WTC11 (cell line): Measurements from ENCODE around the gene ANKRD22. TPM values are rescaled to one million over a fixed set of nuclear protein-coding genes. Genes with fewer than 3 reads are reported as not detected.

ENCODE experiments used
- ATAC-seq: fragments of 200-7000 bp; cut with Tn5 transposase; 2 replicates; pipeline ENCODE4 v1.10.0; 2021; ENCODE audit warnings: mild to moderate bottlenecking, moderate library complexity
- CTCF ChIA-PET: fragments of 300-600 bp; sonication (Branson Sonifier 250); formaldehyde crosslinking; loops from one replicate; lab custom pipeline; 2021; ENCODE audit warnings: antibody characterized with exemption; lab: Charles Lee
- POLR2A ChIA-PET: fragments of 350-600 bp; sonication (Branson Sonifier 250); formaldehyde crosslinking; loops from one replicate; lab custom pipeline; 2021; ENCODE audit warnings: antibody characterized with exemption; lab: Charles Lee
- DNase-seq: peaks from one replicate; pipeline ENCODE4 v3.0.0; 2021; ENCODE audit warnings: low spot score
- H3K27ac Mint-ChIP-seq: 2 replicates; pipeline ENCODE4 v1.8.0; 2021; ENCODE audit warnings: mixed read lengths
- H3K27me3 Mint-ChIP-seq: 2 replicates; pipeline ENCODE4 v1.8.0; 2021; ENCODE audit warnings: low read depth, mild to moderate bottlenecking, moderate library complexity, mixed read lengths
- H3K36me3 Mint-ChIP-seq: 2 replicates; pipeline ENCODE4 v1.8.0; 2021; ENCODE audit warnings: mixed read lengths
- H3K4me1 Mint-ChIP-seq: 2 replicates; pipeline ENCODE4 v1.8.0; 2022; ENCODE audit warnings: mixed read lengths
- H3K4me3 Mint-ChIP-seq: 2 replicates; pipeline ENCODE4 v1.8.0; 2021; ENCODE audit warnings: mild to moderate bottlenecking, moderate library complexity, mixed read lengths
- H3K9me3 Mint-ChIP-seq: 2 replicates; pipeline ENCODE4 v1.8.0; 2021; ENCODE audit warnings: mixed read lengths
- CREM ChIP-seq: sonication (generic); formaldehyde crosslinking; IDR thresholded peaks from 2 replicates; pipeline ENCODE4 v1.8.1; 2022; ENCODE audit warnings: mild to moderate bottlenecking, missing genetic modification reagents, moderate library complexity
- JAZF1 ChIP-seq: fragments of 250-450 bp; sonication (Bioruptor Pico); IDR thresholded peaks from 2 replicates; pipeline ENCODE4 v1.9.0; 2021; ENCODE audit warnings: moderate library complexity, mild to moderate bottlenecking, inconsistent platforms
- RELA ChIP-seq: sonication (generic); formaldehyde crosslinking; IDR thresholded peaks from 2 replicates; pipeline ENCODE4 v1.8.1; 2022; ENCODE audit warnings: missing genetic modification reagents, mild to moderate bottlenecking, borderline replicate concordance
- SP1 ChIP-seq: sonication (generic); formaldehyde crosslinking; conservative IDR thresholded peaks from 2 replicates; pipeline ENCODE4 v1.8.1; 2022; ENCODE audit warnings: missing genetic modification reagents
- STAT6 ChIP-seq: sonication (generic); formaldehyde crosslinking; conservative IDR thresholded peaks from 2 replicates; pipeline ENCODE4 v1.8.1; 2023; ENCODE audit warnings: mild to moderate bottlenecking, low read depth, missing genetic modification reagents, moderate library complexity
- USF1 ChIP-seq: sonication (generic); formaldehyde crosslinking; IDR thresholded peaks from 2 replicates; pipeline ENCODE4 v1.8.0; 2022; ENCODE audit warnings: mild to moderate bottlenecking, missing genetic modification reagents
- USF2 ChIP-seq: sonication (generic); formaldehyde crosslinking; IDR thresholded peaks from 2 replicates; pipeline ENCODE4 v1.8.1; 2023; ENCODE audit warnings: mild to moderate bottlenecking, missing genetic modification reagents, moderate library complexity
- ZNF138 ChIP-seq: sonication (generic); formaldehyde crosslinking; conservative IDR thresholded peaks from 2 replicates; pipeline ENCODE4 v1.8.1; 2022; ENCODE audit warnings: mild to moderate bottlenecking, moderate library complexity, missing genetic modification reagents
- ZNF317 ChIP-seq: sonication (generic); formaldehyde crosslinking; IDR thresholded peaks from 2 replicates; pipeline ENCODE4 v1.8.1; 2023; ENCODE audit warnings: low read depth, mild to moderate bottlenecking, moderate library complexity, missing genetic modification reagents, borderline replicate concordance
- ZNF396 ChIP-seq: fragments of 250-450 bp; sonication (Bioruptor Pico); IDR thresholded peaks from 2 replicates; pipeline ENCODE4 v1.8.0; 2021; ENCODE audit warnings: mild to moderate bottlenecking, moderate library complexity, borderline replicate concordance
- ZNF512 ChIP-seq: sonication (generic); formaldehyde crosslinking; IDR thresholded peaks from 2 replicates; pipeline ENCODE4 v1.8.1; 2022; ENCODE audit warnings: missing genetic modification reagents, borderline replicate concordance
- total RNA-seq: library from RNA; stranded (reverse); gene quantifications from 3 replicates; pipeline ENCODE4 v1.2.3, GENCODE V29; 2021
- TF ChIP-seq, protein P1 (sequence below): fragments of 250-450 bp; sonication (Bioruptor Pico); IDR thresholded peaks from 2 replicates; pipeline ENCODE4 v1.9.0; 2021; ENCODE audit warnings: mild to moderate bottlenecking, borderline replicate concordance
- TF ChIP-seq, protein P2 (sequence below): fragments of 250-450 bp; sonication (Bioruptor Pico); IDR thresholded peaks from 2 replicates; pipeline ENCODE4 v1.8.0; 2021; ENCODE audit warnings: mild to moderate bottlenecking
- TF ChIP-seq, protein P3 (sequence below): sonication (generic); formaldehyde crosslinking; IDR thresholded peaks from 2 replicates; pipeline ENCODE4 v1.8.1; 2022; ENCODE audit warnings: mild to moderate bottlenecking, moderate library complexity, missing genetic modification reagents

Gene ANKRD22
- total RNA-seq, 1 experiment from 2014 or later: not detected

- TF ChIP-seq ZNF512 (CRISPR knock-in tag): no peak
Measured at GRCh38 chr10:88786032-88786770, 65.4 kb downstream of the ANKRD22 start (continued).

DNA sequence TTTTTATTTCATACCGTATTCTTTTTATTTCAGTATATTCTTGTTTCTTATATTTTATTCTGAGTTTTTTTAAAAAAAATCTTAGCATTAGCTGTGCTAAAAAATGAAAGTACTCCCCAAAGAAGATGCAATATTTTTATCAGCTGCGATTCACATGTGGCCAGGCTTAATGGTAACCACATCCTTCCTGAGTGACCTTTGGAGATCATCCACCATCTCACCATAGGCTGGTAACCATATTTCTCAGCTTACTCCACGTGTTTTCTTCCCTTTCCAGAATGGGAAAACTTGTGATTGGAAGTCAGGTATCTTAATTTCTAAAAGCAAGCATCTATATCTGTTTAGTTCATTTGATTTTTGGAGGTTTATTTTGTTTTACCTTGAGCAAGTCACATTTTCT lies 67.9 kb downstream of the ANKRD22 start:
- no peaks in the 10 kb centered on the region for H3K4me1 Mint-ChIP-seq
- no peaks in the 10 kb centered on the region for H3K27me3 Mint-ChIP-seq
- DNase-seq (no peak), ATAC-seq (no peak)
- CTCF ChIA-PET: no interaction called here
- no peak overlapping the region for H3K4me3 Mint-ChIP-seq
- H3K36me3 Mint-ChIP-seq: no peaks in the 10 kb centered on the region
- POLR2A ChIA-PET: no interaction called here
- no peak overlapping the region for H3K27ac Mint-ChIP-seq
- TF ChIP-seq ZNF317 (CRISPR knock-in tag) (no peak), RELA (CRISPR knock-in tag) (no peak), USF2 (CRISPR knock-in tag) (no peak), CREM (CRISPR knock-in tag) (no peak), ZNF396 (CRISPR knock-in tag) (no peak), SP1 (no peak), STAT6 (CRISPR knock-in tag) (no peak), USF1 (CRISPR knock-in tag) (no peak), JAZF1 (CRISPR knock-in tag) (no peak), ZNF138 (CRISPR knock-in tag) (no peak)
- TF ChIP-seq, protein P1, sequence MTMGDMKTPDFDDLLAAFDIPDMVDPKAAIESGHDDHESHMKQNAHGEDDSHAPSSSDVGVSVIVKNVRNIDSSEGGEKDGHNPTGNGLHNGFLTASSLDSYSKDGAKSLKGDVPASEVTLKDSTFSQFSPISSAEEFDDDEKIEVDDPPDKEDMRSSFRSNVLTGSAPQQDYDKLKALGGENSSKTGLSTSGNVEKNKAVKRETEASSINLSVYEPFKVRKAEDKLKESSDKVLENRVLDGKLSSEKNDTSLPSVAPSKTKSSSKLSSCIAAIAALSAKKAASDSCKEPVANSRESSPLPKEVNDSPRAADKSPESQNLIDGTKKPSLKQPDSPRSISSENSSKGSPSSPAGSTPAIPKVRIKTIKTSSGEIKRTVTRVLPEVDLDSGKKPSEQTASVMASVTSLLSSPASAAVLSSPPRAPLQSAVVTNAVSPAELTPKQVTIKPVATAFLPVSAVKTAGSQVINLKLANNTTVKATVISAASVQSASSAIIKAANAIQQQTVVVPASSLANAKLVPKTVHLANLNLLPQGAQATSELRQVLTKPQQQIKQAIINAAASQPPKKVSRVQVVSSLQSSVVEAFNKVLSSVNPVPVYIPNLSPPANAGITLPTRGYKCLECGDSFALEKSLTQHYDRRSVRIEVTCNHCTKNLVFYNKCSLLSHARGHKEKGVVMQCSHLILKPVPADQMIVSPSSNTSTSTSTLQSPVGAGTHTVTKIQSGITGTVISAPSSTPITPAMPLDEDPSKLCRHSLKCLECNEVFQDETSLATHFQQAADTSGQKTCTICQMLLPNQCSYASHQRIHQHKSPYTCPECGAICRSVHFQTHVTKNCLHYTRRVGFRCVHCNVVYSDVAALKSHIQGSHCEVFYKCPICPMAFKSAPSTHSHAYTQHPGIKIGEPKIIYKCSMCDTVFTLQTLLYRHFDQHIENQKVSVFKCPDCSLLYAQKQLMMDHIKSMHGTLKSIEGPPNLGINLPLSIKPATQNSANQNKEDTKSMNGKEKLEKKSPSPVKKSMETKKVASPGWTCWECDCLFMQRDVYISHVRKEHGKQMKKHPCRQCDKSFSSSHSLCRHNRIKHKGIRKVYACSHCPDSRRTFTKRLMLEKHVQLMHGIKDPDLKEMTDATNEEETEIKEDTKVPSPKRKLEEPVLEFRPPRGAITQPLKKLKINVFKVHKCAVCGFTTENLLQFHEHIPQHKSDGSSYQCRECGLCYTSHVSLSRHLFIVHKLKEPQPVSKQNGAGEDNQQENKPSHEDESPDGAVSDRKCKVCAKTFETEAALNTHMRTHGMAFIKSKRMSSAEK (CRISPR knock-in tag): no peak
- TF ChIP-seq, protein P2, sequence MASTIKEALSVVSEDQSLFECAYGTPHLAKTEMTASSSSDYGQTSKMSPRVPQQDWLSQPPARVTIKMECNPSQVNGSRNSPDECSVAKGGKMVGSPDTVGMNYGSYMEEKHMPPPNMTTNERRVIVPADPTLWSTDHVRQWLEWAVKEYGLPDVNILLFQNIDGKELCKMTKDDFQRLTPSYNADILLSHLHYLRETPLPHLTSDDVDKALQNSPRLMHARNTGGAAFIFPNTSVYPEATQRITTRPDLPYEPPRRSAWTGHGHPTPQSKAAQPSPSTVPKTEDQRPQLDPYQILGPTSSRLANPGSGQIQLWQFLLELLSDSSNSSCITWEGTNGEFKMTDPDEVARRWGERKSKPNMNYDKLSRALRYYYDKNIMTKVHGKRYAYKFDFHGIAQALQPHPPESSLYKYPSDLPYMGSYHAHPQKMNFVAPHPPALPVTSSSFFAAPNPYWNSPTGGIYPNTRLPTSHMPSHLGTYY: no peak
- TF ChIP-seq, protein P3, sequence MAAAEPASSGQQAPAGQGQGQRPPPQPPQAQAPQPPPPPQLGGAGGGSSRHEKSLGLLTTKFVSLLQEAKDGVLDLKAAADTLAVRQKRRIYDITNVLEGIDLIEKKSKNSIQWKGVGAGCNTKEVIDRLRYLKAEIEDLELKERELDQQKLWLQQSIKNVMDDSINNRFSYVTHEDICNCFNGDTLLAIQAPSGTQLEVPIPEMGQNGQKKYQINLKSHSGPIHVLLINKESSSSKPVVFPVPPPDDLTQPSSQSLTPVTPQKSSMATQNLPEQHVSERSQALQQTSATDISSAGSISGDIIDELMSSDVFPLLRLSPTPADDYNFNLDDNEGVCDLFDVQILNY (CRISPR knock-in tag): no peak
- no peaks in the 10 kb centered on the region for H3K9me3 Mint-ChIP-seq
